ENCODE data around the gene UGT1A5.

Gene UGT1A5

DNA sequence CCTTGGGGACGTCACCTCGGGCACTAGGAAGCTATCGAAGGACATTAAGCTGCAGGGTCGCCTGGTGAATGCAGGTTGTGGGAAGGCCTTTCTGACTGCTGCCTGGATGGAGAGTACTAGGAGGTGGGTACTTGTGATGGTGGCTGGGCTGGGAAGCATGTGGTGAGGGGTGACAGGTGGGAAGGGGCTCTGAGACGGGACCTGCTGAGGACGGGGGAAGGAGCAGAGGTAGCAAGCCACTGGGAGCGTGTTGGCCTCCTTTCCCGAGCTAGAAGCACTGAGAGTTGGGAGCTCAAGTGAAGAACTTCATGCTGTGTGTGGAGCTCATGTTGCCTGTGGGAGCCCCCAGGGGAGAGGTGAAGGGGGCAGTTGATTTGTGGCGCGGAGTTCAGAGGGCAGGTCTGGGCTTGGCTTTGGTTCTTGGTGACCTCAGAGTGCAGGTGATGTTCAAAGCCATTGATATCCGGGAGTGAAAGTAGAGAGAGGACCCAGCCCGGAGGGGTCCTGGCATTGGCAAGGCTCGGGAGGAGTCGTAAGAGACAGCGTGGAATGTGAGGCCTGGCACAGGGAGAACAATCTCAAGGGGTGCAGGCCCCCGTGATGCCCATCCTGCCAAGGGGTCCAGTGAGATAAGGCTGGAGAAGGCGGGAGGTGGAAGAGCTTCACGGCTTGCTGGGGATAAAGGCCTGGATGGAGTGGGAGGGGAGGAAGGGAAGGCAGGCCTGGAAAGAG lies 78.6 kb downstream of the UGT1A5 start:
- no peak for DNase-seq

- DNase-seq: no peak
Observed at GRCh38 chr2:233791883-233792329, 79.2 kb downstream of the UGT1A5 start.

- no peak for DNase-seq
Observed at GRCh38 chr2:233792720-233793119, 80.0 kb downstream of the UGT1A5 start.

DNA sequence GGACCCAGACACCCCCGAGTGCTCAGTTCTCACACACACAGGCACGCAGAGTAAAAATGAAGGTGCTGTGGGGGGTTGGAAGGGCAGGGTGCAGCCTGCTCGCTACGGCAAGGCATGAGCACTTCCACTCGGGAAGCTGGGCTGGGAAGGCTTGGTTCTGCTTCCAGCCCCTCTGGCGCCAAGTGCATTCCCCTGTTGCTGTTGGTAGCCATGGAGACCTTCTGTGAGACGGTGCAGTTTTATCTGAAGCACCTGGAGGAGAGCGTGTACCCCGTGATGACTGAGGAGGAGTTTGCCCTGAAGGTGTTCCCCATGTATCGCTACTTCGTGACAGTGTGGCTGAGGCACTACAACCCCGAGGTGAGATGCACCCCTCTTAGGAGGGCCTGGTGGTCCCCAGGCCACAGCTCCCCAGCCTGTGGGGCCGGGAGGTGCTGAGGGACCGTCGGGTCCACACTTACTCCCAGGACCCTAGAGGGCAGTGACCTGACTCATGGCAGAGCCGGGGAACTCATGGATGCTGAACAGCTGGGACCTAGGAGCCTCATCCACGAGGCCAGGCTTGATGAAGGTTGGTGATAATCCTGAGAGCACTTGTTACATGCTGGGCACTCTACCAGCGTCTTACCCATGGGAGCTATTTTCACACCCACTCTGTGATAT lies 80.9 kb downstream of the UGT1A5 start:
- no peak for DNase-seq

DNA sequence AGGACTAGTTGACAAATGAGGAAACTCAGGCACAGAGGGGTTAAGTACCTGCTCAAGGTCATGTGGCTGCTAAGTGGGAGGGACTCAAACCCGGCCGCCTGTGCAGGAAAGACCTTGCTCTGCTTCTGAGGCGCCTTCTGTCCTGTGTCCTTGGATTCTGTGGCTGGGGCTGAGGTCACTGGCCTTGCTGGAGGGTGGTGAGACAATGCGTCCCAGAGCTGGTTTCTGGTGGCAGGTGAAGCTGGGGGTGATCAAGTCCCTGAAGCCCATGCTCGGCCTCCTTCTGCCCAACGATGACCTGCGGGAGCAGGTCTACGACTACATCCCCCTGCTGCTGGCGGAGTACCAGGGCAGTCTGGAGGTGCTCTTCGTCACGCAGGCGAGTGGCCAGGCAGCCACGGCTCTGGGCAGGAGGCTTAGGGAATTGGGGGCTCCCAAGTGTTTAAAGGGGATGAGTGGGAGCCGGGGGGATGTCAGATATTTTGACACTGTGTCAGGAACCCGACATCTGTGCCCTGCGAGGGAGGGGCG lies 81.5 kb downstream of the UGT1A5 start:
- DNase-seq: no peak

- DNase-seq: no peak
Observed at GRCh38 chr2:233795735-233796171, 83.0 kb downstream of the UGT1A5 start.

DNA sequence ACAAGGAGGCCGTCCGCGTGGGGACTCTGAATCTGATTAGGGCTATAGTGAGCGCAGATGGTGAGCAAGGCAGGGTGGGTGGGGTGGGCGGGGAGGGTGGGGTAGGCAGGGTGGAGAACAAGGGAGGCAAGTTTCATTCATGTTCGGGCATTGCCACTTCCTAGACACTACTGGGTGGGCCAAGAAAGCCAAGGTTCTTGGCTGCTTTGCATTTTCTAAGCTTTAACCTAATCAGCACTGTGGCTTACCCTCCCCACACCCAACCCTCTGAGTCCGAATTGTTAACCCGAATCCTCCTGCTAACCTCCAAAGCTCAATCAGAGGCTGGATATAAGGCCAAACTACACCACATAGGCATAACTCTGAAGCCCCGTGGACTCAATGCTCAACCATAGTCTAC lies 83.5 kb downstream of the UGT1A5 start:
- DNase-seq: no peak

DNA sequence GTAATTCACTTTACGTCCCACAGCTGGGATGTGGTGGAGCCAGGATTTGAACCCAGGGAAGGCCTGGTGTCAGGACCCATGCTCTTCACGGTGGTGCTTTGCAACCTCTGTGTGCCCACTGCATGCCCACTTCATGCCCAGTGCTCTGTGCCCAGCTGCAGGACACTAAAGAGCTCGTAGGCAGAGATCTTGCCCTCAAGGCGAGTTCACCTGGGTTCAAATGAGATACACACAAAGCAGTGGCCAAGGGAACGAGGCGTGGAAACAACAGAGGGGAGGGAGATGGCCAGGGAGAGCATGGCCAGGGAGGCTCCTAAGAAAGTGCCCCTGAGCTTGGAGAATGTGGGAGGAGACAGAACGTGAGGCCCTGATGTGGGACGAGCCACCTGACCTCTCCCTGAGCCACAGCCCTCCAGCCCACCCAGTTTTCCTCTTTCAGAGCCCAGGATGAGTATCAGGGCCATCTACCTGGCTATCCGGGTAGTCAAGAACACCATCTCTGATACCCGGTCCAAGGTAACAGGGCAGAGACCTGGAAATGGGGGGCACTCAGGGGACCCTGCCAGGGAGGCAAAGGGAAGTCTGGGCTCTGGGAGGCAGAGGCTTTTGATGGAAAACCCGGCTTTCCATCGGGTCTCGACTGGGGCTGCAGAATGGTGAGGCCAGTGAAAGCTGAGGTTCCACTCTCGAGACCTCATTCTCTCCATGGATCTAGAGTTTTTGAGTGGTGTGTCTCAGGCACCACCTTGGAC lies 85.8 kb downstream of the UGT1A5 start:
- DNase-seq: no peak

GRCh38 chr2:233799087-233799665 lies 86.5 kb downstream of the UGT1A5 start:
- no peak for DNase-seq

DNA sequence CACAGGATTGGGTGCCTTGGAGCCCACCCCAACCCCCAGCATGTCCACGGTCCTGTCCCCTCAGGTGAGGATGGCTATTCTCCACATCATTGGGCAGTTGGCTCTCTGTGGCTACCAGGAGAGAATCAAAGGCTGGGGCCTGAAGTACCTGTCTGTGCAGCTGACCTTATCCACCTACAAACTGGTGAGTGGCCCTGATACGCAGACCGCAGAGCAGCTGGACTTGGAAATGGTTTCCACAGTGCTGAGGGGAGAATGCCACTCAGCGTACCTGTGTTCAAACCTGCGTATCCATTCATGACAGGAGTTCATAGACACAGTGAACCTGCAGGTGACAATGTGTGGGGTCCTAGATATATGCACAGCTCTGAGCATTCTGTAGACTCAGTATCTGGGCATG lies 87.0 kb downstream of the UGT1A5 start:
- DNase-seq: no peak

- no peak for DNase-seq
Observed at GRCh38 chr2:233800208-233800607, 87.5 kb downstream of the UGT1A5 start.

GRCh38 chr2:233801357-233802131 lies 88.8 kb downstream of the UGT1A5 start:
- DNase-seq: no peak

DNA sequence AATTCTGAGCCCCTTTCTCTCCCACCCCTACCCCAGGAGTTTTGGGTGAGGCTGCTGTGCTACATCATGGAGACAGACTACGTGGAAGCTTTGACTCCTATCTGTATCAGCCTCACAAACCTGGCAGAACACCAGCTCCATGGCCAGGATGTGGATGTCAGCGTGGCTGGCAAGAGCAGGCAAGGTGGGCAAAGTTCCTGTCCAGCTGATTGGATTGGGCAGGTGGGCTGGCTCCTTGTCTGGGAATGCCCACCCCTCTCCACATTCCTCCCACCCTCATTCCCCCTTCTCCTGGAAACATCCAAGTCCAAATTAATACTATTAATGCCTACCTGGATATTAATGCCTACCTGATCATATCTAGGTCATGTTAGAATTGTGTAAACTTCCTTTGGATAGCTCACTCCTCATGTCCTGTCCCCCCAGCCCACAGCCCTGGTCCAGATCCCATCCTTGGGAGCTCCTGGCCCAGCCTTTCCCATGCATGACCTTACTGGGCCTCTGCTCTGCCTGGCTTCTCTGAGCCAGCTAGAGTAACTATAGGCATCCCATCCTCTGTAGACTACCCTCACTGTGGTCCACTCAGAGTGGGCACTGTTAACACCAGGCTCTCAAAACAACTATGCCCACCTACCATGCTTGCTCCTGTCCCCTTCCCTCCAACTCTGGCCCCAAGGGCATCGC lies 89.6 kb downstream of the UGT1A5 start:
- DNase-seq: no peak

- no peak for DNase-seq
Observed at GRCh38 chr2:233803292-233803911, 90.7 kb downstream of the UGT1A5 start.

- DNase-seq: no peak
Observed at GRCh38 chr2:233803994-233804393, 91.3 kb downstream of the UGT1A5 start.

- no peak for DNase-seq
Observed at GRCh38 chr2:233807215-233807865, 94.6 kb downstream of the UGT1A5 start.

DNA sequence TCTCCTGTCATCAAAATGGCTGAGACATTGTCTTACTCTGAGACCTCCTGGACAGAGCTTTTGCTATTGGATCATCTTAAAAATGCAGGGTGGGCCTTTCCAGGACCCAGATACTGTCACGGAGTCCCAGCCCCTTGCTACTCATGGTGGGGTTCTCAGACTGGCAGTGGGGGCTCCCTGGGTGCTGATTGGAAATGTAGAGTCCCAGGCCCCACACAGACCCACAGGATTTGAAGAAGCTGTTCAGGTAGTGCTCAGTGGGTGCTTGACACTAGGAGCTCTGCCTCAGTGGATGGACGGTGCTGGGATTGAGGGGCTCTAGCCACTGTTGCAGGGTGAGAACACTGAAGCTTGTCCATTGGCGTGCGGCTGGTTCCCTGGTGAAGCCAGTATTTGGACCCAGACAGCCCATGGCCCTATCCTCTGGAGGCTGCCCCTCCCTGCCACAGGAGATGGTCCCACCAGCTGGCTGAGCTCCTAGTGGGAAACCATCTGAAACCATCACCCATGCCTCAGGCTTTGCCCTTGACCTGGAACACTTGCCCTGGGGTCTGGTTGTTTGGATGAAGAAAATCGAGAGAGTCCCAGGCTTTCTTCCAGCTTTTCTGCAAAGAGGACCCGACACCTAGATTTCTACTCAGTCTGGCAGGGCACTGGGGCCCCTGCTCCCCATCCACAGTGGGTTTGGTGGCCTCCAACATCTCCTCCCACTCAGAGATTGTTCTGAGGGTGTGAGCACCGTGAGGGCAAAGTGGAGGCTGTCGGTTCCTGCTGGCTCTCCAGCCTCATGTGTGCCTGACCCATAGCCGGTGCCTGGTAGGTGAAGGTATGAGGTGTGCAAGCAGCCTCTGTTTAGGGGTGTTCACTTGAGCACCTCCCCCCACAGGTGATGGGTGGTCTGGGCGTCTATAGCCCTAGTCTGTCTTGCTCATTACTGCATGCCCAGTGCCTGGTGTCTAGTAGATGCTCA lies 95.5 kb downstream of the UGT1A5 start:
- no peak for DNase-seq

DNA sequence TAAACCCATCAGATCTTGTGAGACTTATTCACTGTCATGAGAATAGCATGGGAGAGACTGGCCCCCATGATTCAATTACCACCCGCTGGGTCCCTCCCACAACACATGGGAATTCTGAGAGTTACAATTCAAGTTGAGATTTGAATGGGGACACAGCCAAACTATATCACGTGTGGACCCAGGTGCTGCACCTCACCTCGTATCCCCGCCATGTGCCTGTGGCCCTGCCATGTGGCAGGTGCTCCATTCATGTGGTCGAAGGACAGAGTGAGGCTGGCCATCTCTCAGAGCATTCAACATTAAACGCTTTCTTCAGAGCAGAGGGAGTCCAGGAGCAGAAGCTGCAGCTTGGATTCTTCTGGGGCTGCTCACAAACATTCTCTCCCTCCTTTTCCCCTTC lies 97.7 kb downstream of the UGT1A5 start:
- DNase-seq: no peak

- no peak for DNase-seq
Observed at GRCh38 chr2:233811087-233811486, 98.4 kb downstream of the UGT1A5 start.
